ENCODE data around the gene ZNF319. TPM values are rescaled to one million over a fixed set of nuclear protein-coding genes. Genes with fewer than 3 reads are reported as not detected.

The ZNF319 gene
- total and polyA plus RNA-seq, 10 of the 15 experiments (the other 5 are each of a cell fraction or from before 2014, with no cell fraction given): 0.29 to 7.4 (median 1.7) TPM

DNA sequence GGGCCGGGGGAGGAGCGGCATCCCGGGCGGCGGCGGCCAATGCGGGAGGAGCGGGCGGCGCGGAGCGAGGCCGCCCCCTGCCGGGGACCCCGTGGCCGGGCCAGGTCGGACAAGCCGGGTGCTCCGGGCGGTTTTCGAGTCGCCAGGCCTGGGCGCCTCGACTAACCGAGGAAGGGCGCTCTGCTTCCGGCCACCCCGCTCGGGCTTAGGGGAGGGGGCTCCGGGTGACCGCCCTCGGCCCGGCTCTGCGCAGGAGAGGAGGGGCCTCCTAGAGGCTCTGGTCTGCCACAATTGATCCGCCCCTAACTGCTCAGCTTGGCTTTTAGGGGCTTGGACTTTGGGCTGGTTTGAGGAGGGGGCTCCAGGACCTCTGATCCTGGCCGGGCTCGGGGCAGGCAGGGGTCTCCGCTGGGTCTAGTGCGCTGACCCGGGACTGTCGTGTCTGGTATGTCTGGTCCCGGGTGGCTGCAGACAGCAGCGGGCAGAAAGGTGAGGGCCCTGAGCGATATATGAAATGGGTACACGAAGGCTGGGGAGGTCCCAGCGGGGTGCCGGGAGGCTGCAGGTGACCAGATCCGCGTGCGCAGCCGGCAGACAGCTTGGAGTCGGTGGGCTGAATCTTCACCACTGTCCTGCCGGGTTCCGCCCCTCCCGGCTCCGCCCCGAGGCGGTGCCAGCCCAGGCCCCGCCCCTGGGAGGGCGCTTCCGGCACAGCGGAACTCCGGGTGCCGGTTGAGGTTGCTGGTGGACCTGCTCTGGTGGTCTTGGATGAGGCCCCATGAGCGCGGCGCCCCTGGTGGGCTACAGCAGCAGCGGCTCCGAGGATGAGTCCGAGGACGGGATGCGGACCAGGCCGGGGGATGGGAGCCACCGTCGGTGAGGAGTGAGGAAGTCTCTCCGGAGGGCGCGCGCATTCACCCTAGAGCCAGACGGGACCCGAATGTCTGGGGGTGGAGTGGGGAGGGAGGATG lies 519 bp upstream of the ZNF319 start, which contains the start of gene USB1 (continued):
- TF ChIP-seq, protein P1, sequence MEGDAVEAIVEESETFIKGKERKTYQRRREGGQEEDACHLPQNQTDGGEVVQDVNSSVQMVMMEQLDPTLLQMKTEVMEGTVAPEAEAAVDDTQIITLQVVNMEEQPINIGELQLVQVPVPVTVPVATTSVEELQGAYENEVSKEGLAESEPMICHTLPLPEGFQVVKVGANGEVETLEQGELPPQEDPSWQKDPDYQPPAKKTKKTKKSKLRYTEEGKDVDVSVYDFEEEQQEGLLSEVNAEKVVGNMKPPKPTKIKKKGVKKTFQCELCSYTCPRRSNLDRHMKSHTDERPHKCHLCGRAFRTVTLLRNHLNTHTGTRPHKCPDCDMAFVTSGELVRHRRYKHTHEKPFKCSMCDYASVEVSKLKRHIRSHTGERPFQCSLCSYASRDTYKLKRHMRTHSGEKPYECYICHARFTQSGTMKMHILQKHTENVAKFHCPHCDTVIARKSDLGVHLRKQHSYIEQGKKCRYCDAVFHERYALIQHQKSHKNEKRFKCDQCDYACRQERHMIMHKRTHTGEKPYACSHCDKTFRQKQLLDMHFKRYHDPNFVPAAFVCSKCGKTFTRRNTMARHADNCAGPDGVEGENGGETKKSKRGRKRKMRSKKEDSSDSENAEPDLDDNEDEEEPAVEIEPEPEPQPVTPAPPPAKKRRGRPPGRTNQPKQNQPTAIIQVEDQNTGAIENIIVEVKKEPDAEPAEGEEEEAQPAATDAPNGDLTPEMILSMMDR (IDR thresholded peaks at IDR 0.05 in 2 of 3, conservative IDR thresholded peaks at IDR 0.05 in 1 of 3; ENCODE audit: control insufficient read depth in 2 of 3, extremely low read depth in 1 of 3, insufficient read depth in 1 of 3, low read depth in 3 of 3, low read length in 3 of 3): peak; percentile 42 to 75 (median 57)
- TF ChIP-seq ZSCAN29 (IDR thresholded peaks at IDR 0.05) (no peak), ZNF207 (IDR thresholded peaks at IDR 0.05; ENCODE audit: borderline replicate concordance) (no peak), GATAD2B (conservative IDR thresholded peaks at IDR 0.05; ENCODE audit: low read depth) (peak; percentile 13; the same call in 1 of the 2 replicates), FOS (IDR thresholded peaks at IDR 0.05; ENCODE audit: borderline replicate concordance, extremely low read depth, insufficient read length) (no peak), RBBP5 (conservative IDR thresholded peaks at IDR 0.05) (no peak), CEBPB (IDR thresholded peaks at IDR 0.05; ENCODE audit: borderline replicate concordance in 1 of 2, low read depth in 2 of 2, low read length in 2 of 2) (no peak), HDAC2 (IDR thresholded peaks at IDR 0.05) (no peak), NBN (IDR thresholded peaks at IDR 0.05) (no peak), ZNF384 (IDR thresholded peaks at IDR 0.05; ENCODE audit: borderline replicate concordance, low read depth, low read length) (no peak), KAT2A (conservative IDR thresholded peaks at IDR 0.05; ENCODE audit: control insufficient read depth, low read depth, low read length) (no peak), CBX3 (IDR thresholded peaks at IDR 0.05; ENCODE audit: borderline replicate concordance, low read depth) (no peak), ZBED1 (IDR thresholded peaks at IDR 0.05; ENCODE audit: borderline replicate concordance) (no peak), SPI1 (IDR thresholded peaks at IDR 0.05; ENCODE audit: borderline replicate concordance, insufficient read depth, low read depth, low read length) (peak; percentile 46; the same call in 1 of the 2 replicates), MXI1 (IDR thresholded peaks at IDR 0.05; ENCODE audit: low read depth, low read length) (no peak; the same call in 1 of the 2 replicates), YY1 (IDR thresholded peaks at IDR 0.05; ENCODE audit: low read depth, low read length) (peak; percentile 34; the same call in 1 of the 2 replicates), BCL11A (IDR thresholded peaks at IDR 0.05; ENCODE audit: low read depth, low read length) (no peak), POLR2A (IDR thresholded peaks at IDR 0.05; ENCODE audit: low read depth, low read length) (peak; percentile 88), FOXM1 (IDR thresholded peaks at IDR 0.05; ENCODE audit: low read depth, low read length) (no peak)
- TF ChIP-seq, protein P2, sequence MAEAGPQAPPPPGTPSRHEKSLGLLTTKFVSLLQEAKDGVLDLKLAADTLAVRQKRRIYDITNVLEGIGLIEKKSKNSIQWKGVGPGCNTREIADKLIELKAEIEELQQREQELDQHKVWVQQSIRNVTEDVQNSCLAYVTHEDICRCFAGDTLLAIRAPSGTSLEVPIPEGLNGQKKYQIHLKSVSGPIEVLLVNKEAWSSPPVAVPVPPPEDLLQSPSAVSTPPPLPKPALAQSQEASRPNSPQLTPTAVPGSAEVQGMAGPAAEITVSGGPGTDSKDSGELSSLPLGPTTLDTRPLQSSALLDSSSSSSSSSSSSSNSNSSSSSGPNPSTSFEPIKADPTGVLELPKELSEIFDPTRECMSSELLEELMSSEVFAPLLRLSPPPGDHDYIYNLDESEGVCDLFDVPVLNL (IDR thresholded peaks at IDR 0.05; ENCODE audit: low read depth, low read length): no peak
- TF ChIP-seq, protein P3, sequence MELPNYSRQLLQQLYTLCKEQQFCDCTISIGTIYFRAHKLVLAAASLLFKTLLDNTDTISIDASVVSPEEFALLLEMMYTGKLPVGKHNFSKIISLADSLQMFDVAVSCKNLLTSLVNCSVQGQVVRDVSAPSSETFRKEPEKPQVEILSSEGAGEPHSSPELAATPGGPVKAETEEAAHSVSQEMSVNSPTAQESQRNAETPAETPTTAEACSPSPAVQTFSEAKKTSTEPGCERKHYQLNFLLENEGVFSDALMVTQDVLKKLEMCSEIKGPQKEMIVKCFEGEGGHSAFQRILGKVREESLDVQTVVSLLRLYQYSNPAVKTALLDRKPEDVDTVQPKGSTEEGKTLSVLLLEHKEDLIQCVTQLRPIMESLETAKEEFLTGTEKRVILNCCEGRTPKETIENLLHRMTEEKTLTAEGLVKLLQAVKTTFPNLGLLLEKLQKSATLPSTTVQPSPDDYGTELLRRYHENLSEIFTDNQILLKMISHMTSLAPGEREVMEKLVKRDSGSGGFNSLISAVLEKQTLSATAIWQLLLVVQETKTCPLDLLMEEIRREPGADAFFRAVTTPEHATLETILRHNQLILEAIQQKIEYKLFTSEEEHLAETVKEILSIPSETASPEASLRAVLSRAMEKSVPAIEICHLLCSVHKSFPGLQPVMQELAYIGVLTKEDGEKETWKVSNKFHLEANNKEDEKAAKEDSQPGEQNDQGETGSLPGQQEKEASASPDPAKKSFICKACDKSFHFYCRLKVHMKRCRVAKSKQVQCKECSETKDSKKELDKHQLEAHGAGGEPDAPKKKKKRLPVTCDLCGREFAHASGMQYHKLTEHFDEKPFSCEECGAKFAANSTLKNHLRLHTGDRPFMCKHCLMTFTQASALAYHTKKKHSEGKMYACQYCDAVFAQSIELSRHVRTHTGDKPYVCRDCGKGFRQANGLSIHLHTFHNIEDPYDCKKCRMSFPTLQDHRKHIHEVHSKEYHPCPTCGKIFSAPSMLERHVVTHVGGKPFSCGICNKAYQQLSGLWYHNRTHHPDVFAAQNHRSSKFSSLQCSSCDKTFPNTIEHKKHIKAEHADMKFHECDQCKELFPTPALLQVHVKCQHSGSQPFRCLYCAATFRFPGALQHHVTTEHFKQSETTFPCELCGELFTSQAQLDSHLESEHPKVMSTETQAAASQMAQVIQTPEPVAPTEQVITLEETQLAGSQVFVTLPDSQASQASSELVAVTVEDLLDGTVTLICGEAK (IDR thresholded peaks at IDR 0.05; ENCODE audit: borderline replicate concordance): peak; percentile 70
- TF ChIP-seq, protein P4, sequence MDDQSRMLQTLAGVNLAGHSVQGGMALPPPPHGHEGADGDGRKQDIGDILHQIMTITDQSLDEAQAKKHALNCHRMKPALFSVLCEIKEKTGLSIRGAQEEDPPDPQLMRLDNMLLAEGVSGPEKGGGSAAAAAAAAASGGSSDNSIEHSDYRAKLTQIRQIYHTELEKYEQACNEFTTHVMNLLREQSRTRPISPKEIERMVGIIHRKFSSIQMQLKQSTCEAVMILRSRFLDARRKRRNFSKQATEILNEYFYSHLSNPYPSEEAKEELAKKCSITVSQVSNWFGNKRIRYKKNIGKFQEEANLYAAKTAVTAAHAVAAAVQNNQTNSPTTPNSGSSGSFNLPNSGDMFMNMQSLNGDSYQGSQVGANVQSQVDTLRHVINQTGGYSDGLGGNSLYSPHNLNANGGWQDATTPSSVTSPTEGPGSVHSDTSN (IDR thresholded peaks at IDR 0.05; ENCODE audit: insufficient replicate concordance, low read depth, low read length): no peak

Data from GM12878 (cell line).